Cardiac septum (tissue), 1 donor: Measurements from ENCODE around the gene SREBF2. TPM values are rescaled to one million over a fixed set of nuclear protein-coding genes. Genes with fewer than 3 reads are reported as not detected.
A peak's percentile ranks its signal among the peaks of the same experiment; 100 is the strongest.
"Not testable (repeated sequence)": the region's sequence is repeated elsewhere in the genome, so short reads cannot be mapped to it uniquely, and the experiment has no call there.

ENCODE experiments used
- DNase-seq: peaks from one replicate; pipeline ENCODE4 v3.0.0-alpha.2; 2020; ENCODE audit warnings: low spot score
- intact Hi-C: fragments of 100-400 bp; cut with DNase I; formaldehyde crosslinking; loops from one replicate; pipeline ENCODE4 v1.14.0; 2022
- total RNA-seq: library from RNA; stranded (reverse); fragmentation: NEBNext Ultra II Directional; extraction: Animal tissue kit (Norgen Biotek cat#: 25700); gene quantifications from one replicate; pipeline ENCODE4 v1.2.1, GENCODE V29; 2021
- donor health status: DM: no; HTN: no; CAD: no.

The SREBF2 gene
- total RNA-seq, 1 donor from 2014 or later, result 105 TPM

- intact Hi-C loops, result no loop called here
- DNase-seq, result no peak
Observed at GRCh38 chr22:41819257-41819656, 13.6 kb upstream of the SREBF2 start.

GRCh38 chr22:41820447-41820846 is 12.5 kb upstream of the SREBF2 start:
- intact Hi-C loops, result no loop called here
- DNase-seq, result no peak

GRCh38 chr22:41821471-41822316 is 11.2 kb upstream of the SREBF2 start:
- no peak for DNase-seq
- intact Hi-C loops, result loop anchor here (1.0 kb wide), 1 partner anchor 120 kb away; no protein-coding TSS in a partner anchor

- intact Hi-C loops, result loop anchor here (1.0 kb wide), 1 partner anchor 119 kb away; no protein-coding TSS in a partner anchor
- no peak for DNase-seq
Observed at GRCh38 chr22:41822317-41823057, 10.4 kb upstream of the SREBF2 start.

GRCh38 chr22:41823797-41824196 is 9.1 kb upstream of the SREBF2 start:
- intact Hi-C loops, result no loop called here

GRCh38 chr22:41825376-41825775 is 7.5 kb upstream of the SREBF2 start:
- intact Hi-C loops, result no loop called here
- no peak for DNase-seq

More at GRCh38 chr22:41823797-41824196, 9.1 kb upstream of the SREBF2 start:
- no peak for DNase-seq

- no peak for DNase-seq
- intact Hi-C loops, result no loop called here
Observed at GRCh38 chr22:41826021-41826420, 6.9 kb upstream of the SREBF2 start.

GRCh38 chr22:41826430-41827383 is 6.2 kb upstream of the SREBF2 start:
- DNase-seq, result no peak
- intact Hi-C loops, result no loop called here

GRCh38 chr22:41827671-41828070 is 5.2 kb upstream of the SREBF2 start:
- intact Hi-C loops, result no loop called here

GRCh38 chr22:41828516-41828915 is 4.4 kb upstream of the SREBF2 start:
- no peak for DNase-seq

More at GRCh38 chr22:41827671-41828070, 5.2 kb upstream of the SREBF2 start:
- no peak for DNase-seq

GRCh38 chr22:41830174-41830573 is 2.7 kb upstream of the SREBF2 start:
- intact Hi-C loops, result no loop called here
- no peak for DNase-seq

More at GRCh38 chr22:41828516-41828915, 4.4 kb upstream of the SREBF2 start:
- intact Hi-C loops, result no loop called here

- DNase-seq, result no peak
Observed at GRCh38 chr22:41831383-41831782, 1.5 kb upstream of the SREBF2 start.

GRCh38 chr22:41831828-41832552 is 915 bp upstream of the SREBF2 start:
- DNase-seq, result no peak

More at GRCh38 chr22:41831383-41831782, 1.5 kb upstream of the SREBF2 start:
- intact Hi-C loops, result no loop called here

GRCh38 chr22:41833369-41834004 is 582 bp downstream of the SREBF2 start:
- intact Hi-C loops, result no loop called here

More at GRCh38 chr22:41831828-41832552, 915 bp upstream of the SREBF2 start:
- intact Hi-C loops, result no loop called here

GRCh38 chr22:41834005-41834944 is 1.4 kb downstream of the SREBF2 start:
- DNase-seq, result no peak
- intact Hi-C loops, result no loop called here

More at GRCh38 chr22:41833369-41834004, 582 bp downstream of the SREBF2 start:
- peak; percentile 78 for DNase-seq

GRCh38 chr22:41835462-41835861 is 2.6 kb downstream of the SREBF2 start:
- intact Hi-C loops, DNase-seq: not testable (repeated sequence)

- DNase-seq, result no peak
- intact Hi-C loops, result no loop called here
Observed at GRCh38 chr22:41836551-41836950, 3.6 kb downstream of the SREBF2 start.
